ENCODE results near the gene RANBP3L. TPM values are rescaled to one million over a fixed set of nuclear protein-coding genes. Genes with fewer than 3 reads are reported as not detected.
A peak's percentile ranks its signal among the peaks of the same experiment; 100 is the strongest.
"Not testable (repeated sequence)": the region's sequence is repeated elsewhere in the genome, so short reads cannot be mapped to it uniquely, and the experiment has no call there.

Gene RANBP3L, protein sequence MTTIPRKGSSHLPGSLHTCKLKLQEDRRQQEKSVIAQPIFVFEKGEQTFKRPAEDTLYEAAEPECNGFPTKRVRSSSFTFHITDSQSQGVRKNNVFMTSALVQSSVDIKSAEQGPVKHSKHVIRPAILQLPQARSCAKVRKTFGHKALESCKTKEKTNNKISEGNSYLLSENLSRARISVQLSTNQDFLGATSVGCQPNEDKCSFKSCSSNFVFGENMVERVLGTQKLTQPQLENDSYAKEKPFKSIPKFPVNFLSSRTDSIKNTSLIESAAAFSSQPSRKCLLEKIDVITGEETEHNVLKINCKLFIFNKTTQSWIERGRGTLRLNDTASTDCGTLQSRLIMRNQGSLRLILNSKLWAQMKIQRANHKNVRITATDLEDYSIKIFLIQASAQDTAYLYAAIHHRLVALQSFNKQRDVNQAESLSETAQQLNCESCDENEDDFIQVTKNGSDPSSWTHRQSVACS
- polyA plus RNA-seq (ENCODE audit: insufficient read length in 3 of 3), result 1 to 10 TPM; 6.1 to 8.7 (median 6.2) TPM
- long read RNA-seq, donor 1, result 0 reads
- long read RNA-seq, donor 2, partial matches to known transcripts, result 0 of 1 reads
- long read RNA-seq, donor 2, other reads (novel, unspliced or antisense), result 0 of 1 reads
- long read RNA-seq, donor 3, result 0 reads
- long read RNA-seq, donor 4, result 0 reads
- long read RNA-seq, donor 5, result 0 reads
- long read RNA-seq, donor 6, result 0 reads
- long read RNA-seq, donor 7, result 0 reads
- long read RNA-seq, donor 8, result 0 reads
- long read RNA-seq, donor 9, result 0 reads
- long read RNA-seq, donor 10, partial matches to known transcripts, result 0 of 1 reads
- long read RNA-seq, donor 10, other reads (novel, unspliced or antisense), result 0 of 1 reads
- long read RNA-seq, donor 11, result 0 reads
- long read RNA-seq, donor 12, result 0 reads
- long read RNA-seq, donor 13, result 0 reads
- long read RNA-seq, donor 14, result 0 reads
- long read RNA-seq, donor 15, result 0 reads
- long read RNA-seq, donor 16, partial matches to known transcripts, result 0 of 2 reads
- long read RNA-seq, donor 16, other reads (novel, unspliced or antisense), result 0 of 2 reads

DNA sequence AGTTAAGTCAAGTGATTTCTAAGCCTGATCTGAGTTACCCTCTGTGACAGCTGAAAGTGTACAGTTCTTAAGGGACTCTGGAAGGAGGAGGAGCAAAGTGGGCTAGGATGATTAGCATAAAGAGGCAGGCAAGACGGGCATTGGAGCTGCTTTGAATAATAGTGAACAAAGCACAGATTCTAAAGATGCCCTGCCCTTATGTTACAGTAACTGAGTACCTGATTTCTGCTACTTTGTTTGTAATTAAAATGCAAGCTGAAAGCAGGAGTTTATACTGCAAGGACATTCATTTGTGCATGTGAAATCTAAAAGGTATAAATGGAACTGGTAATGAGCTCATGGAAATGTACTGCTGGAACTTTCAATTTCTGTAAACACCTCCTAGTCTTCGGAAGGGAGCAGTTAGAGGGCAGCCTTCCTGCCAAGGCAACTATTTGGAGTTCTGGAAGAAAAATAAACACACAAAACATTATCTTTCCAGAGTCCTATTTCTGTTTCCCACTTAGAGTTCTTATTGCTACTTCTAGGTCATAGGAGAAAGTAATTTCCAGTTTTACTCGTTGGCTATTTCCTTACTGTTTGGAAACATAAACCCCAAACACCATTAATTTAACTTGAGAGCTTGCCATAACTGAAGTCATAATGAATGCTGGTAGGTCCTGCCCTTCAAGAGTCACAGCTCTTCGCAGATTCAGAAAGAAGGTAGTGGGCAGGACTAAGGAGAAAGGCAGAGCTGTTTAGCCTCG, at the start of gene RANBP3L:
Gene RANBP3L (minus strand): TSS at position 45 of the 746 bp plus-strand sequence. CDS start 486 bp downstream, outside the sequence.
- peak in 3 of 11 donors; percentile 48 to 55 (median 53) for DNase-seq (ENCODE audit: extremely low read depth in 1 of 11, low read depth in 9 of 11, low spot score in 4 of 11)

DNA sequence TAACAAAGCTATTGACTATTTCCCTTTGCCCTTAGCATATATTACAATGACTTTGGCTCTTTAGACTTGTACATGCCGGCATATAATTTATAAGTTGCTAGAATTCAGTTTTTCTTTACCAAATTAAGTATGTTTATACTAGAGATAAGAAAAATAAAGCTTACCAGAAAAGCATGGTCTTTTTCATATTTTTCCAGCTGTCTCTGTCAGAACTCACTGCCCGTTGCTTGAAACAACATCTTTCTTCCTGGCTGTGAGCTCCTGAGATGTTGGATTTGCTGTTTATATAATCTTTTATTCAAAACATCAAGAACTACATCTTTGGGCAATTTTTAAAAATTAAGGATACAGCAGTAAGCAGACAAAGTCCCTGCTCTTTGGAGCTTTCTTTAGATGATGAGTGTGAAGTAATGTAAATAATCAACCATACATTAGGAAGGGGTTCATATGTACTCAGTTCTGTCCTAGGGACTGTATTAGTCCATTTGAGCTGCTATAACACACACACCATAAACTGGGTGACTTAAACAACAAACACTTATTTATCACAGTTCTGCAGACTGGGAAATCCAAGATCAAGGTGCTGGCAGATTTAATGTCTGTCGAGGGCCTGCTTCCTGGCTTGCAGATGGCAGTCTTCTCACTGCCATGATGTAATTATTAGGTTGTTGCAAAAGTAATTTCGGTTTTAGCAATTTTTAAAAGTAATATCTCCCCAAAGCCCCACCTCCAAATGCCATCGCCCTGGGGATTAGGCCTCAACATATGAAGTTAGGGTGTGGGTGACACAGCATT, 45.4 kb upstream of the RANBP3L start:
- peak in 1 of 11 donors; percentile 3 for DNase-seq (ENCODE audit: extremely low read depth in 1 of 11, low read depth in 9 of 11, low spot score in 4 of 11)

DNA sequence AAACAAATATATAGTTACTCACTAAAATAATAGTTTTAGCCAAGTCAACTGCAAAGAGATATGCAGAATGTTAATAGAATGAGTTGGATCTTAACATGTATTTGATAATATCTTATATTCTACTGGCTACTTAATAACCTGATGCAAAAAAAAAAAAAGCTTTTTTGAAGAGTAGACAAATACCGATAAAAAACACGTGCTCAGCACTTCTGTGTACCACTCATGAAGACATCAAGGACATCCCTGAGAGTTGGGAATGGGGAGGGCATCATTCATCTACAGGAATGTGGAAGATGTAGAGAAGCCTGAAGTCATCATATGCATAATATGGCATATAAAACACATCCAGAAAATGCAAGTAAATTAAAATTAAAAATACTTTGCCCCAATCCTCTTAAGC, 43.2 kb upstream of the RANBP3L start:
- no peak for DNase-seq (ENCODE audit: extremely low read depth in 1 of 11, low read depth in 9 of 11, low spot score in 4 of 11)

DNA sequence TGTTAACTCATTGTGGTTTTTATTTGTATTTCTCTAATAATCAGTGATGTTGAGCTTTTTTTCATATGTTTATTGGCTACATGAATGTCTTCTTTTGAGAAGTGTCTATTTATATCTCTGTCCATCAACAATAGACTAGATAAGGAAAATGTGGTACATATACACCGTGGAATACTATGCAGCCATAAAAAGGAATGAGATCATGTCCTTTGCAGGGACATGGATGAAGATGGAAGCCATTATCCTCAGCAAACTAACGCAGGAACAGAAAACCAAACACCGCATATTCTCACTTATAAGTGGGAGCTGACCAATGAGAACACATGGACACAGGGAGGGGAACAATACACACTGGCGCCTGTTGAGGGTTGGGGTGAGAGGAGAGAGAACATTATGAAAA, 40.0 kb upstream of the RANBP3L start:
- not testable (repeated sequence) for DNase-seq (ENCODE audit: extremely low read depth in 1 of 11, low read depth in 9 of 11, low spot score in 4 of 11)

DNA sequence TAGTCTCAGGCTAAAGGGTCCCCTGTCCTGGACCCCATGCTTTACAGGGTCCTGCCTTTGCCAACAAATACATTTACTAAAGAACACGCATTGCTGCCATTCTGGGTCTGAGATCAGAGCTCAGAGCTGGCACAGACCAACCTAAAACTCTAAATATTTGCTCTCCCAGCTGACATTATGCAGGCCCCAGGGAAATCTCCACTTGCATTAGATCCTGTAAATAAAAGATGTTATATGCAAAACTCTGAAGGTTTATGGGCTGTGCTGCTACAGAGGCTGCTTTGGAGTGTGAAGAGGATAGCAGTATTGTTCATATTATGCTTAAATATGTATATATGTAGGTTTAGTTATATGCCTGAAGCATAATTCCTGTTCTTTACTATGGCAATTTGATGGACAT, 35.9 kb upstream of the RANBP3L start:
- no peak for DNase-seq (ENCODE audit: extremely low read depth in 1 of 11, low read depth in 9 of 11, low spot score in 4 of 11)

DNA sequence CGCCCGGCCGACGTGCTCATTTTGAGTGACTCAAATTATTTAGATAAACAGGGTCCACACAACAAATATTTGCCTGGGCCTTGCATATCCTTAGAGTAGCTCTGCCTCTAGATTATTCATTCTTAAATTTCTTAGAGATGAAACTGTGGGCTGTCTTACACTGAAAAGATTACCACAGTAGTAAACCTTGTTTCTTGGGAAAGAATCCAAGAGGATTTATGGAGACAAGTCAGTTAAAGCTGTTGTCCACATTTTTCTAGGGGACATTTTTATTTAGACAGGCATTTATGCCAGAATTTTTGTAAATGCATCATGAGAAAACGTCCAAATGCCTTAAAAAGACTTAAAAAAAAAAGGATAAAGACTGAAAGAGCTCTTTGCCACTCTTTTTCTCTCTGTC, 32.6 kb upstream of the RANBP3L start:
- DNase-seq (ENCODE audit: extremely low read depth in 1 of 11, low read depth in 9 of 11, low spot score in 4 of 11), result peak in 7 of 11 donors; percentile 9 to 66 (median 33)

DNA sequence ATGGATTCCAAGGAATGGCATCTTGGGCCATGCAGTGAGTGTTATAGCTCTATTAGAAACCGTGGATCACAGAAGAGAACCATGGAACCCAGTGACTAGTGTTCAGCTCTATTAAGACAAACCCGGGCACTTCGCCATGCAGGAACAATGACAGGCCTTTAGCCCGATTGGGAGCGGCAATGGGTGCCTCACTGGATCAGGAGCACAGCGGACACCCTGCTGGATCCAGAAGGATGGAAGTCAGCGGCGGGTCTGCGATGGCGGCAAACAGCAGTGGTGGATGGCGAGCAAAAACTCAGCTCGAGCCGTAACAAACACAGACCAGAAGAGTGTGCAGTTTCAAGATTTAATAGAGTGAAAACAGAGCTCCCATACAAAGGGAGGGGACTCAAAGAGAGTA, 31.0 kb upstream of the RANBP3L start:
- DNase-seq (ENCODE audit: extremely low read depth in 1 of 11, low read depth in 9 of 11, low spot score in 4 of 11), result not testable (repeated sequence)

DNA sequence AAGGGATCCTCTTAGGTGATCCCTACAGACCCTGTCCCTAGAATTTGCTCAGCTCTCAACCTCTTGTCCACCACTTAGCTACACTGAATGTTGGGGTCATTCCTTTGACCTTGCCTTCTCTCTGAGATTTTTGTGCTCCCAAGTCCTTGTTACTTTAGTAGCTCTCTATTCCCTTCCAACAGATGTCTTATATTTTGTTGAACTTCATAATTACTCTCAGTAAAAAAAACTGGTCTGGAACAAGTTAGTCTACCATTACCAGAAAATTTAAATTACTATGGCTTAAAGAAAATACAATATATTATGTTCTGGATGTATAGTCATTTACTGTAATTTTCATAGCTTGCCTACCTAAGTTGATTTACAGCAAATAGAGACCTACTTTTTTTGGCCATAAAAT, 23.5 kb upstream of the RANBP3L start:
- DNase-seq (ENCODE audit: extremely low read depth in 1 of 11, low read depth in 9 of 11, low spot score in 4 of 11), result no peak

DNA sequence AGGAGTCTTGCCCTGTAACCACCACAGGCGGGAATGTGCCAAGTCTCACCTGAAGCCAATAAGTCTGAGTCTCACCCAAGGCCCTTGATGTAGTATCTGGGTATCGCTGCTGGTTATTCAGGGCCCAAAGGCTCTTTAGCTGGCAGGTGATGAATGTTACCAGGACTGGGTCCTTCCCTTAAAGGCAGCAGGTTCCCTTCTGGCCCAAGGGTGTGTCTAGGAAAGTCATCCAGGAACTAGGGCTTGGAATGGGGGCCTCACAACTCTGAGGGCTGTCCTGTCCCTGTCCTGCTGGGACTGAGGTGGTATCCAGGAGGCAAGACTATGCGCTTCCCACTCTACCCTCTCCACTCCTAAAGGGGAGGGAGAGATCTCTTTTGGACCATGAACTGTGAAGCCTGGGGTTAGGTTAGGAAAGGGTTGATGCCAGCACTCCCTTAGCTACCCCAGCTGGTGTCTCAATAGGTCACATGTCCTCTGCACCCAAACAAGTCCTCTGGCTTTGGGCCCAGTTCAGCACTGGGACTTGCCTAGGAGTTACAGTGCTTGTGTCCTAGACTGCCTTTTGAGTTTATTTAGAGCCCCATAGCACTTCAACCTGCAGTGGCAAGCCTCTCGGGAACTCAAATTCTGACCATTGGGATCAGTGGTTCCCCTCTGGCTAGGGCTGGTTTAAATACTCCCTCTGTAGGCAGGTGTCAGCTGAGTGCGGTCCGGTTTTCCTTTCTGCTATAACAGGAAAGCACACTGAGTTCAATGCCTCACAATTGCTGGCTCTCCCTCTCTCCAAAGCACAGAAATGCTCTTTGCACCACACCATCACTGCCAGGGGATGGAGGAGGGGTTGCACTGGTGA, 22.5 kb upstream of the RANBP3L start:
- no peak for DNase-seq (ENCODE audit: extremely low read depth in 1 of 11, low read depth in 9 of 11, low spot score in 4 of 11)

DNA sequence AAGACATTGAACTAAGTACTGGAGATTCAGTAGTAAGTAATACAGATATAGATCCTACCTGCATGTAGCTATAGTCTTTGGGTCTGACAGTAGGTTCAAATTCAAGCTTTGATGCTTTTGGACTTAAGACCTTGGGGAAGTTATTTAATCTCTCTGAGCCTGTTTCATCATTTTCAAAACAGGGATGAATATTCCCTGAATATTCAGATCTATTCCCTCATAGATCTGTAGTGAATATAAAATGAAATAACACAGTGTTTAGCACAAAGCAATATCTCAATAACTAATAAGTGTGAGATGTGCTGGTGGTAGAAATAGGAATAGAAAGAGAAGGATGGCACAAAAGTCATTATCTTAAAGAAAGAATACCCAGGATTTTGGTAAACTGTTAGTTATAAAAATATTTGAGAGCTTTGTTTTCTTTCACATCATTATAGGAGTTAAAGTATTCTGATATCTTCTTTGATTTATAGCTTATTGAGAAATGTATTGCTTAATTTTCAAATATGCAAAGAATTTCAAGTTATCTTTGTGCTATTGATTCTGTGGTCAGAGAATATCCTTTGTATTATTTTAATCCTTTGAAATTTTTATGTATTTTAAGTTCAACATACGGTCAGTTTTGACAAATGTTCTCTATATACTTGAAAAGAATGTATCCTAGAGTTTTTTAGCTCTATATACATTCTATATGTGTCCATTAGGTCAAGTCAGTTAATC, 11.4 kb upstream of the RANBP3L start:
- no peak for DNase-seq (ENCODE audit: extremely low read depth in 1 of 11, low read depth in 9 of 11, low spot score in 4 of 11)

DNA sequence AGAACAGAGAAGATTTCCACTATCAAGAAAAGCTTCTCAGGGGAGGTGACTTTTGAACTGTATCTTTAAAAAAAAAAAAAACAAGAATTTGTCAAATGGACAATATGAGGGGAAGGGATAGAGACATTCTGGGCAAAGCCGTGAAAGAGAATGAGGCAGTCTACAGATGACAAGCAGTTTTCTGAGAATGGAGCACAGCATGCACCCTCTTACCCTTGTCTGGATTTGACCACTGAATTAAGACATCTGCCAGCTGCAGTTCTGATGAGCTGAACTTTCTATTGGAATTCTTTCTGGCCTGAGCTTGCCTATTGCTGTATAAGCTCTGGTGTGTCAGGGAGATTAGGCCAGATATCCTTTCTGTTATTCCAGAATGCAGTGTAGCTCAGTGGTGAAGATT, 10.3 kb upstream of the RANBP3L start:
- no peak for DNase-seq (ENCODE audit: extremely low read depth in 1 of 11, low read depth in 9 of 11, low spot score in 4 of 11)

DNA sequence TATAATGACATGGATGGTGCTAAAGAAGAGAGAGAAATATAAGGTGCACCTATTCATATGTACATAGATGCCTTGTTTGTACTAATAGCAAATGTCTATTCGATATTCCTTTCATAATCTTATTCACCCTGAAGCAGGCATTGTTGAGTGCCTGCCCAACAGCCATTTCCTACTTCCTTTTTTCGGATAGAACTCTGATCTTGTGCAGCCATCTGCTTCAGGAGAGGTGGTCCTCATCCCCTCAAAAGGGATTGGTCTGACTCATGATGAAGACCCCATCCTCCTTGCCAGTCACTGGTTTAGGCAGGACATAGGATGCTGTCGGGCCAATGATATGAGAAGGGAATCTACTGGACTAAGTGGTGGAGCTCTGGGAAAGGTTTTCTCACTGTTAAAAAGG, 8.4 kb upstream of the RANBP3L start:
- no peak for DNase-seq (ENCODE audit: extremely low read depth in 1 of 11, low read depth in 9 of 11, low spot score in 4 of 11)

DNA sequence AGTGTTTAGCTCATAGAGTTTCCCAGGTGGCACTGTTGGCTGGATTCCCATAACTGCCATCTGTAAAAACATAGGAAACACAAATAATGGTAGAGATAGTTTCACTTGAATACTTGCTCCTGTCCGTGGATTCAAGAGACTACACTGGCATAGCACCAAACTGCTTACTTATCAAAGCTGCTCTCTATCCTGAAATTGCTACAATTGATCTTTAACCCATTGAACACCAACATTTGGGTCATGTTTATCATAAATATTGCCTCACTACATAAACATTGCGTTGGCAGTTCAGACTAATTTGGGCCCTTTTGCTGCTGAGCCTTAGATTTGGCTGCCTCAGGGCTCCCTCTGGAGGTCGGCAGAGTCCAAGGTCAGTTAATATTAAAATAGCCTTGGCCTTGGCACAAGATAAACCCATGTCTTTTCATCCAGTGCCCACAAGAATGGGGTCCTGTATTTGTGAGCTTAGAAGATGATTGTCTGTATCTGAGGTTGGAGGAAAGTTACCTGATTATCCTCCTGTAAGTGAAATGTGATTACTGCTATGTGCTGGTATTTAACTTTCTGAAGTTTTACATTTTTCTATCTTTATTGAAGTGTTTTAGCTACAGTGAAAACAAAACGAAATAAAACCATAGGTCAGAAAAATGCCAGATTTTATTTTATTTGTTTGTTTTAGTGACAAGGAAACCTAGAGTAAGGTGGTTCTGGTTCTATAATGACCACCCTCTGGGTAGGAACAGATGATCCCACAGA, 4.0 kb upstream of the RANBP3L start:
- peak in 1 of 11 donors; percentile 48 for DNase-seq (ENCODE audit: extremely low read depth in 1 of 11, low read depth in 9 of 11, low spot score in 4 of 11)

DNA sequence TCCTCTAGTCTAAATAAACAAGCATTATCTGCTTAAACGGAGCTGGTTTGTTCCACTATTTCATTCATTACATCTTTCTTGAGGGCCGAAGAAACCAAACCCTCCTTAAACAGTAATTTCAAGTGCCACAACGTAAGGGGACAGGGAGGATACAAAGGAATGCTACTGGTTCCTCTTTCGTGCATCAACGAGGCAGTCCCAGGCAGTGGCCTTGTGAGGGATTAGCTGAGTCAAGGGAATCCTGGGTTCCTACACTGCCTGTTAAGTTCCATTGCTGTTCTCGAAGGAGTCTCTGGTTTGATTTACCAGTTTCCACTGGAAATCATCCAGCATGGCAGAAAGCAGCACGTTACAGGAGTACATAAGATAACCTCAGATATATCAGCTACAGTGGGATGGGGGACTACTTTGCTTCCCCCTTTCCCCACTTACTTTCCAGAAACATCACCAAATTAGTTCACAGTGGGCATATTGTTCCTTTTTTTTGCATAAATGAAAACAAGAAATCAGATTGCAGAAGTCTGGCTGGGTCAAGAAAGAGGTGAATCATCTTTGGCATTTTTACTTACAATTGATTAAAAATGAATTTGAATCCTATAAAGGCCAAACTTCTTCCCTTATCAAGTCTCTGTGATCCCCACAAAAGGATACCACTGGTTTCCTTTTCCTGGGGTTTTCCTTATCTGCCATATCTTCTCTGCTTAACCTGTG, 2.5 kb upstream of the RANBP3L start:
- no peak for DNase-seq (ENCODE audit: extremely low read depth in 1 of 11, low read depth in 9 of 11, low spot score in 4 of 11)

DNA sequence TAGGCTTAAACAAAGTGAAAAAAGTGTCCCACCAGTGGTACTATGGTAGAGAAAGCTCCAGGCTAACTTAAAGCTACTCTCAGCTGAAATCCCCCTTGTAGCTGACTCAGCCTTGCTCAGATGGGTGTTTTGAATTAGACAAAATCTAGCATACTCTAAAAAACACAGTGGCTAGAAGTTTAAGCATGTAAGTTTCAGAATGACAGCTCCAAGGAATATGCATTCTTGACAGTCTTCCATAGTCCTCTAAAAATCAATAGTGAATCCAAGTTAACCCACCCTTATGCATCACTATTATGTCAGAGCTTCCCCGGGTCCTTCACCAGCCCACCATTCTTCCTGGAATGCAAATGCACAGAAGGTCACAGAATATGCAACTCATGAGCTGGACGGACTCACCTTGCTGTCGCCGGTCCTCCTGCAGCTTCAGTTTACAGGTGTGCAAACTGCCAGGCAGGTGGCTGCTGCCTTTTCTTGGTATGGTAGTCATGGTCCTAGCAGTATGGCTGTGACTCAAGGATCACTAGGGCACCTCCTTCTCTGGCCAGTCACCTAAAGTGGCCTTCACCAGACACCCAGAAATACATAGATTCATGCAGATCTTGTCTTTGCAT, 668 bp downstream of the RANBP3L start:
- DNase-seq (ENCODE audit: extremely low read depth in 1 of 11, low read depth in 9 of 11, low spot score in 4 of 11), result no peak
